GM21381 (cell line): Measurements from ENCODE around the gene EXOC8.

Source experiments
- ATAC-seq: cut with Tn5 transposase; IDR thresholded peaks from one replicate; pipeline ENCODE4 v1.9.1; 2021; ENCODE audit warnings: mild to moderate bottlenecking, moderate library complexity; ENCODE audit not compliant: unreplicated experiment

EXOC8 gene, protein sequence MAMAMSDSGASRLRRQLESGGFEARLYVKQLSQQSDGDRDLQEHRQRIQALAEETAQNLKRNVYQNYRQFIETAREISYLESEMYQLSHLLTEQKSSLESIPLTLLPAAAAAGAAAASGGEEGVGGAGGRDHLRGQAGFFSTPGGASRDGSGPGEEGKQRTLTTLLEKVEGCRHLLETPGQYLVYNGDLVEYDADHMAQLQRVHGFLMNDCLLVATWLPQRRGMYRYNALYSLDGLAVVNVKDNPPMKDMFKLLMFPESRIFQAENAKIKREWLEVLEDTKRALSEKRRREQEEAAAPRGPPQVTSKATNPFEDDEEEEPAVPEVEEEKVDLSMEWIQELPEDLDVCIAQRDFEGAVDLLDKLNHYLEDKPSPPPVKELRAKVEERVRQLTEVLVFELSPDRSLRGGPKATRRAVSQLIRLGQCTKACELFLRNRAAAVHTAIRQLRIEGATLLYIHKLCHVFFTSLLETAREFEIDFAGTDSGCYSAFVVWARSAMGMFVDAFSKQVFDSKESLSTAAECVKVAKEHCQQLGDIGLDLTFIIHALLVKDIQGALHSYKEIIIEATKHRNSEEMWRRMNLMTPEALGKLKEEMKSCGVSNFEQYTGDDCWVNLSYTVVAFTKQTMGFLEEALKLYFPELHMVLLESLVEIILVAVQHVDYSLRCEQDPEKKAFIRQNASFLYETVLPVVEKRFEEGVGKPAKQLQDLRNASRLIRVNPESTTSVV

DNA sequence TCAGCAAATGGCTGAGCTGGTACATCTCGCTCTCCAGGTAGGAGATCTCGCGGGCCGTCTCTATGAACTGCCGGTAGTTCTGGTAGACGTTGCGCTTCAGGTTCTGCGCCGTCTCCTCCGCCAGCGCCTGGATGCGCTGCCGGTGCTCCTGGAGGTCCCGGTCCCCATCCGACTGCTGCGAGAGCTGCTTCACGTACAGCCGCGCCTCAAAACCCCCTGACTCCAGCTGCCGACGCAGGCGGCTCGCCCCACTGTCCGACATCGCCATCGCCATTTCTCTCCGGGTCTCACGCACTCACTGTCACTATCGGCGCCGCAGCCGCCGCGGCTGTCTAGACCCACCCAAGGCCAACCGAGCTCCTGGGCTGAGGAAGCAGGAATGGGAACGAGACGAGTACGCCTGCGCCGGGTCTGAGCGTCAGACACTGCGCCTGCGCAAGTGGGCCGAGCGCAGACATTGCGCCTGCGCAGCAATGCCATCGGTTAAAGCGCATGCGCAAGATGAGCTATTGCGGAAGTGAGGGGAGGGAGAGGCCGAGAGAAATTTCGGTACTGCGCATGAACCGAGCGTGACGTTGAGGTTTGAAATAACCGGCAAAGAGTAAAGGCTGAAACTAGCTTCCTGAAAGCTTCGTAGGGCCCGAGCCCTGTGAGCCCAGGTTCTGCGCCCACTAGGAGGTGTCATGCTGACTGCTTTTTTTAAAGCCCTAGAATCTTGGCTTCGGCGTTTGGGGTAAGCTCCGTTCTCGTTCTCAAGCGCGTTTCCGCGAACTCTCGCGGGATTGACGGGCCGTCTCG is at the start of gene EXOC8:
TSS of gene EXOC8 (minus strand) at position 381 of the 798 bp plus-strand sequence. CDS start at position 274, 107 bp downstream.
- peak; percentile 76 for ATAC-seq

DNA sequence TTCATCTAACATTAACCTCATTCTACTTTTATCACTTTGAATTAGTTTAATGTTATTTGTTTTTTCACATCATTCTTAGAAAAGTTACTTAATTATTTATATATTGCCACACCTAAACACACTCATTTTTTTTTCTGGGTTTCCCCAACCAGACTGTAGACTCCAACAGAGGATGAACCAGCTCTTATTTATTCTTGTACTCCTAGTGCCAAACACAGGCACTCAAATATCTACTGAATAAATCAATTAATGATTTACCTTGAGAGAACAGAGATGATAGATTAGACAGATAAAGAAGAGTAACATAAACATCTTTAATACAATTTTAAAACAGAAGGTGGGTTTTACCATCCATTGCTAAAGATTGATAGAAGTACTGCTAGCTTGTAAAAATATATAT is 48.8 kb upstream of the EXOC8 start:
- ATAC-seq = no peak

DNA sequence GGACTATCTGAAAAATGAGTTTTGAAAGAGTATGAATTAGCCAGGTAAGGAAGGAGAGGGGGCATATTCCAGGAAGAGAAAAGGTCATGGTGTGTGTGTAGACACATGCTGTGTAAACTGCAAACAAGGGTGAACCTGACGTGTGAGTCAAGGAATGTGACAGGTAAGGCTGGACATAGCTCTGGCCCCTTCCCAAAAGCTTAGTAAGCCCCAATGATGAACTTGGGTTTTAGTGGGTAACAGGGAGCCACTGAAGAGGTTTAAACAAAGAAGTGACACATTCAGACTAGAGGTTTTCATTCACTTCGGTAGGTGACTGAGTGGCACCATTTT is 47.7 kb upstream of the EXOC8 start:
- no peak for ATAC-seq

DNA sequence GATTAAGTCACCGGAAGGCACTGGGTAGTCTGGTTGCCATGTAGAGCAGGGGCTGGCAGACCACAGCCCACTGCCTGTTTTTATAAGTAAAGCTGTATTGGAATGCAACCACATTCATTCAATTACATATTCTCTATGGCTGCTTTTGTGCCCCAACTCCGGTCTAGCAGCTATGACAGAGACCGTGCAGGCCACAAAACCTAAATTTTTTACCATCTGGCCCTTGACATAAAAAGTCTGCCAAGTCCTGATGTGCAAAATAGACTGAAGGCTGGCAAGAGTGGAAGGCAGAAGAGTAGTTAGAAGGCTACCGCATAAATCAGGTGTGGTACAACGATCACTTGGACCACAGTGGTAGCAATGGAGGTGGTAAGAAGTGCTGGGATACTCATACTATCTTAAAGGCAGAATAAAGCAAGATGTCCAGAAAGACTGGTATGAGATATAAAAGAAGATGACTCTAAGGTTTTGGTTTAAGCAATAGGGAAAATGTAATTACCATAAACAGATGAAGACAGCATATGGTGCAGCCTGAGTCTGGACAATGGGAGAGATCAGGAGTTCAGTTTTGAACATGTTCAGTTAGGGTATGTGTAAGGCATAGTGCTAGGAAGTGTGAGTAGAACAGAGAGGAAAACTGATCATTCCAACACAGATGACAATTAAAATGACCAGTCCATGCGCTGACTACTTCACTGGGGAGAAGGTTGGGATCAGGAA is 47.2 kb upstream of the EXOC8 start:
- ATAC-seq = no peak

DNA sequence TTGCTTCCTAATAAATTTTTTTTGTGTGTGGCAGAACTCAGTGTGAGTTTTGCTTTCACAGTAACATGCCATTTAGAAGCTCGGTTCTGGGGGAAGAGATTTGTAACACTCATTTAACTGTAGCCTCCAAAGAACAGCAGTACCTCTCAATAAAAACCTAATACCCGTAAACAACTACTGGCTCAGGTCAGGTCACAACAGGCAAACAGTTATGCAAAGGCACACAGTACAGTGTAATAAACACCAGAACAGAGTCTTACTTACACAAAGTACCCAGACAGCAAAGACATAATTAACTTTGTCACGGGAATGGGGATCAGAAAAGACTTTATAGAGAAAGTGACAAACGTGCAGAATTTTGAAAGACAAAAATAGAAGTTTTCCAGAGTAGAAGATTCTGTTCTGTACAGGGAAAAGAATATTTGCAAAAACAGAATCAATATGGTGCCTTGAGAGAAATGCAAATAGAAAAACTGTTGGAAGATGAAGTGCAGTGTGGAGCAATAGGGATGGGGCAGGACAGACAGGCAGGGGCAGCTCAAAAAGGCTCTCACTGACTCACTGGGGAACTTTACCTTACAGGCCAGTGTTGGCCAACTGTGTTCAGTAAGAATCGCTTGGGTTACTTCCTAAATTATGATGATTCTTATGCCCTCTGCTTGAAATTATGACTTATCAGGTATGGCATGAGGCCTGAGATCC is 45.7 kb upstream of the EXOC8 start:
- no peak for ATAC-seq

DNA sequence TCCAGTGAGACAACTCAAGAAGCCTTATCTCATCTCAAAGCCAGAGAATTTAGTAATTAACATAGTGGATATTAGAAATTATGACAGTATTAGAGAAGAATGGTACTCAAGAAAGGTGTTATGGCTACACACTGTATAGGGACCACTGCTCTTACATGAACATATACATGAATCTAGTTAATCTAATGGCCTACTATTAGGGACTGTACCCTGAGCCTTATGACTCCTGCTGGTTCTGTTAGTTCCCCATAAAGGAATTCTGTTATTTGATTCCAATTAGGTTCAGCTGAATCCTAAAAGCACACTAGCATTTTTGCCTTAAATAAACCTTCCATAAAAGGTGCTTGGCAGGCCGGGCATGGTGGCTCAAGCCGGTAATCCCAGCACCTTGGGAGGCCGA is 44.8 kb upstream of the EXOC8 start:
- no peak for ATAC-seq

DNA sequence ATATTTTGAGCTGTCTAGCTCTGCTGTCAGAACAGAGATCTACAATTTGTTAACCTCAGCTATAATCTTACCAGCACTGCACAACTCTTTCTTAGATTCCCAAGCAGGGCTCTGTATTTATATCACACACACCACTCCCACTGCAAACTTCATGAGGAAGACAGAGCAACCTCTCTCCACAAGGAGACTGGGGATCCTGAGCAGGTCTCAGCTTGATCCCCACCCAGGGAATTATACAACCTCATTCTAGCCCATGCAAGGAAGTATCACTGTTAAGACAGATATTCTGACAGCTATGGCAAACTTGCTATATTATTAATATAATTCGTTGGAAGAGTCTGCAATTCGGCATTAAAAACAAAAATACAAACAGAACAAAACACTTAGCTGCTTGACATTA is 44.1 kb upstream of the EXOC8 start:
- ATAC-seq = no peak

DNA sequence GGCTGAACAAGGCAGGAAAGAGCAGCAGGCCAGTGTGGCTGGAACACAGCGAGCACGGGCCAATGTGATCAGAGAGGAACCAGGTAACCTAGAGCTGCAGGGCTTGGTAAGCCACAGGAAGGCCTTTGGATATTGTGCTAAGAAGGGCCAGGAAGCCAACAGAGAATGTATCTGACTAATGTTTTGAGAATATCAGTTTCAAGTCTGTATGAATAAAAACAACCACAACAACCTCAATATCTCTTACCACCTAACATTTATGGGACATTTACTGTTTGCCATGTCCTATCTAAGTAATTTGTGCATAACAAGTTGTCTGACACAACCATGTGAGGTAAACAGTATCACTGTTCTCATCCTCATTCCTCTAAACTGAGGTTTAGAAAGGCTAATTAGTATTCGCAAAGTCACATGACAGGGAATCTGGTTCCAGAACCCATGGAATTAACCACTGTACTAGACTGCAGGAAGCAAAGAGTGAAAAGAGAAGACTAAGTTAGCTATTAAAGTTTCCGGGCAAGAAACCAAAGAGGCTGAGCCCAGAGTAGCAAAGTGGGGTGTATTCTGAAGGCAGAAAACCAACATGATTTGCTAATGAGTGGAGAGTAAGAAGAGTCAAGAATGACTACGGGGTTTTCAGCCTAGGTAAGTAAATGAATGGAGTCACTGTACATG is 39.4 kb upstream of the EXOC8 start:
- peak; percentile 61 for ATAC-seq

DNA sequence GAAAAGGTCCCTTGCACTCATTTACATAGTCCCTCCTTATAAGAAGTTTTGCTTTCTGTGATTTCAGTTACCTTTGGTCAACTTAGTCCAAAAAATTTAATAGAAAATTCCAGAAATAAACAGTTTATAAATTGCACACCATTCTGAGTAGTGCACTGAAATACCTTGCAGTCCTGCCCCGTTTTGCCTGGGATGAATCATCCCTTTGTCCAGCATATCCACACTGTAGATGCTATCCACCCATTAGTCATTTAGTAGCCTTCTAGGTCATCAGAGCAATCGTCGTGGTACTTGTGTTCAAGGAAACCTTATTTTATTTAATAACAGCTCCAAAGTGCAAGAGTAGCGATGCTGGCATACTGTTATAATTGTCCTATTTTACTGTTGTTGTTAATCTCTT is 38.4 kb upstream of the EXOC8 start:
- no peak for ATAC-seq

DNA sequence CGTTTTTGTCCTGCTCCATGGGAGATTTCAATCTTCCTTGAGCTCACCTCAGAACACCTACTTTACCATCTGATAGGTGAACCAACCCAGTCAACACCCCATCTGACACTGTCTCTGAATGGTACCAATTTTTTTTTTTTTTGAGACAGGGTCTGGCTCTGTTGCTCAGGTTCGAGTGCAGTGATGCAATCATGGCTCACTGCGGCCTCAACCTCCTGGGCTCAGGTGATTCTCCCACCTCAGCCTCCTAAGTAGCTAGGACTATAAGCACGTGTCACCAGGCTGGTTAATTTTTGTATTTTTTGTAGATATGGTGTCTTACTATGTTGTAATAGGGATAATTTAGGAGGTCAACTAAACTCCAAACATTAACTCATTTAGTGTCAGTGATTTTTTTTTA is 36.7 kb upstream of the EXOC8 start:
- no peak for ATAC-seq

DNA sequence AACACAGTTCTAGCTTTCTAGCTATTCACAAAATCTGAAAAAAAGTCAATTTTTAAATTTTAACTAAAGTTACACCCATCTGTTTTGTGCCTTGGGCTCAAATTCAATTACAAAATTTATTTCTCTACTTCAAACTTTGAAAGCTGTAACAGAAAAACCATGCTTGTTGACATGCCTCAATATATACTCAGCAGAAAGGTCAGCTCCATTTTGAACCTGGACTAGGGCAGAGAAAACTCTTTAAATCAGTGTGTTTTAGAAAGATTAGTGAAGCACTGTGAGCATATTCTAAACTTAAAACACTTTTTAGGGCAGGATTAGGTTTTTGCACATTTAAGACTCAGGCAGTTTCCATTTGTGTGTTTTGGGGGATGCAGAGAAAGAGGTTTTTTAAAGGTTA is 34.8 kb upstream of the EXOC8 start:
- no peak for ATAC-seq

DNA sequence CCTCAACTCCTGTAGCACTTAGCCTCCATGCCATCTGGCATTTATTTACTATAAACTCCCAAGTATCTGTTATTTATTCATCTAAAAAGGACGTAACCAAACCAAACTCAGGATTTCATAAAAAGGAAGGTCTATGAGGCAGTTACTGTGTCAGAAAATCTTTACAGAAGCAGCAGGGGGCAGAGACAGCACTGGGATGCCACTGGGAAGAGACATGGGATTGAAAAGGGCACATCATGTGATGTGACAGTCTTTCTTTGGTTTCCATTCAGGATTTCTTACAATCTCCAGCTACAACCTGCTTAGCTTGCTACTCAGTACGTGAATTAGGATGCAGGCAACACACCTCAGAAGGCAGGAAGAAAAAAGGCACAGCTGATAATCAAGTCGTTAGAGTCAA is 31.6 kb upstream of the EXOC8 start:
- no peak for ATAC-seq

DNA sequence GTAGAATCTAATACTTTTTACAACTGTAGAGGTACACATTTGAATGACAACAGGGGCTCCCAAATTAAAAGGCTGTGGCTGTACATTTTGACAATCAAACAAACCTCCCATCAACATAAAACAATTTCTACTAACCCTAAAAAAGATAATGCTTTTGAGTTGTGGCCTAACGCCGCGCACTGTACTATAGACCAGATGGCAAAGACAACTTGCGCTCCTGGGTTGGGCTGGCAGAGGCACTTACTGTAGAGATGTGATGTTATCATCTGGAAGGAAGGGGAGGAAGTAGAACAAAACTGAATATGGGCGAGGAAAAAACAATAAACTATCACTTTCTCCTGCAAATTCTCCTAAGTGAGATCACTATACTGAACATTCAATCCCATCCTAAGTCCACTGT is 26.5 kb upstream of the EXOC8 start:
- no peak for ATAC-seq

DNA sequence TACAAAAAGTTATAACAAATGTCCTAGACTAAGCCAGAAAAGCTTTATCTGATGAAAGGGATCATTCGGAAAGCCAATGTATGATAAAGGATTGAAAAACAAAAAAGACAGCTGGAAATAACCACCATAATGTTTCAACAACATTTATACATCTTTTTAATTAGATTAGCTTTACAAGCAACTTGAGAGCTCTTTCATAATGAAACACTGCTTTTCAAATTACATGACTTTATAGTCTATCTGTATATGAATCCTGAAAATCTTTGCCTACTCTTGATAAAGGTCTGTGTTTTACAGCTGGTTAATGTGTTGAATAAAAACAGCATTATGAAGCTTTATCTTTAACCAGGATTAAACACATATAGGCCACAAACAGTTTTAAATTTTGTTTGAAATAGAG is 26.0 kb upstream of the EXOC8 start:
- ATAC-seq = no peak

DNA sequence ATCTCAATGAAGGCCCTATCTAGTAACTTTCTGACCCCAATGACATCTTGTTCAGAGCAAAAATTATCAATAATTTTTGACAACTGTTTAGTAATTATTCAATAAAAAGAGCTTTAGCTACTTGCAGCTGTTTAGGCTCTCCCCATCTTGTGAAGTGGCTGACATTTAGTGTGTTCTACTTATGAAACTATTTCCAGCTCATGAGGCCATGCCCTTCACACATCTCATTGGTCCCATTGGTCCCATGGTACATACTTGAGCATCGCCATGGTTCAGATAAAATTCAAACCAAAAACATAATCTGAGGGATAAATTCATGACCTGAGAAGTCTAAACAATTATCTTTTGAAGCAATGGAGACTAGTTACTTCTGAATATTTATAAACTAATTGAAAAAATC is 24.7 kb upstream of the EXOC8 start:
- no peak for ATAC-seq

DNA sequence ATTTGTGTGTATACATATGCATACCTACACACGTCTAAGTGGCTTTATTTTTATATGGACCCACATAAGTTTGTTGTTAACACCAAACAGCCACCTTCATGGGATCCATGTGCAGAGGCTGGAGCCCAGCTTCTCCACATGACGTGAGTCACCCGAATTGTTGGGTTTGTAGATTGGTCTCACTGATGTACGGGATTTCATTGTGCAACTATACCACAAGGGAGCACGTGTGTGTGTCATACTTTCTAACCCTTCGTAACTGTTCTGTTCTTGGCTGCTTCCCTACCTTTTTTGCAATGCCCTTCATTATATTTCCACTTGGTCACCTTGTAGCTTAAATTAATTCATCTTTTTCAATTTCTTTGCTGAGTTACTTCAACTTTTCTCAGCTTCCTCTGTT is 21.5 kb upstream of the EXOC8 start:
- no peak for ATAC-seq

DNA sequence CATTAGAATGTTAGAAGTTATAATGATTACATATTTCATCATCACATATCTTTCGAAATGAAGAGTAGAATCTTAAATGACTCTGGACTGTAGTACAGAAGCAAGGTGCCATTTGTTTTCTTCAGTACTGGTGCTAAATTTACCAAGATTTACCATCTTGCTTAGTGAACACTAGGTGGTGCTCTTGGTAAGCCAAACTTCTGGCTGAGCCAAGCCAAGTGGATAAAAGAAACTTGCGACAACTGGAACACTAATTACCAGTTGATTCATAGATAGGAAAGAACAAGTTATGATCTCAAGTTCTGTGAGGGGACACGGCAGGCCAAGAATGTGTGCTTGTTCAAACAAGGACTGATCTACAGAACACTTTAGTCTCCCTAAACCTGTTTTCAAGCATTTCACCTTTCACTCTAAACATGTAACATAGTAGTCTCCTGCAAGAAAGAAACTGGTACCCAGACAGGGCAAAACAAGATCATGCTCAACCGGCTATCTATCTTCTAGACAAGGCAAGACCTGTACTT is 20.2 kb upstream of the EXOC8 start:
- ATAC-seq = peak; percentile 74

DNA sequence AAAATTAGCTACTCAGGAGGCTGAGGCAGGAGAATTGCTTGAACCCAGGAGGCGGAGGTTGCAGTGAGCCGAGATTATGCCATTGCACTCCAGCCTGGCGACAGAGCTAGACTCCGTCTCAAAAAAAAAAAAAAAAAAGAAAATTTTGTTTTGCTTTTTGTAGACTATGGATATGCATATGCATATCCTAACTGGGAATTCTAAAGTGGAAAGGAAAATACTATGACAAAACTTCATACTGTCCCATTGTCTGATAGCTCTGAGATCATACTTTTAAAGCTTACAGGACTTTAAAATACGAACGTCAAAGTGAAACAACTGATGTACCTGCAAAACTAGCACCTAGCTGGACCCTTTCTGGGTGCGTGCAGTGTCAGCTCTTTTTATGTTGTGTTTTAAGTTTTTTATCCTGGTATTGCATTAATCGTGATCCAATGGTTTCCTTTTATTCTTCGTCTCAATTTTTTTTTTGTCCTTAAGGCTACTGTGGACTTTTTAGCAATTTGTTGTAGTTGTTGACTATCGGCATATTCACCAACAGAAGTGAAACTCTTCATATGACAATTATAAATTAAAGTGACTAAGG is 19.6 kb upstream of the EXOC8 start:
- no peak for ATAC-seq

DNA sequence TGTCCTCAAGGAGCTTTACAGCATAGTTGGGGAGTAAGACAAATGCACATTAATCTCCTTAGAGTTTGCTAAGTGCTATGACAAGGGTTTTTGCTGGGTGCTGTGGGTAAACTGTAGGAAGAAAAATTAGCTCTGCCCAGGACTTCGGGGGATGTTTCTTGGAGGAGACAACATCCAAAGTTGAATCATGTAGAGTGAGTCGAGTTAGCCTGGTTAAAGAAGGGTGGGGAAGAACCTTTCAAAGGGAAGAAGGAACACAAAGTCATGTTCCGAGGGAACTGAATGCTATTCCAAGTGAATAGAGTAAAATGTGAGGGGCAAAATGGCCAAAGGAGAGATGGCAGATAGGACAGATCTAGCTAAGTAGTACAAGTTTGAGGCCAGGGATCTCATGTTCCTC is 17.5 kb upstream of the EXOC8 start:
- no peak for ATAC-seq
